ENCODE results near the gene FAM209A. TPM values are rescaled to one million over a fixed set of nuclear protein-coding genes. Genes with fewer than 3 reads are reported as not detected.
"Not testable (repeated sequence)": the region's sequence is repeated elsewhere in the genome, so short reads cannot be mapped to it uniquely, and the experiment has no call there.

The FAM209A gene
- total RNA-seq, 2 experiments from 2014 or later, result 0.24 to 0.62 TPM

DNA sequence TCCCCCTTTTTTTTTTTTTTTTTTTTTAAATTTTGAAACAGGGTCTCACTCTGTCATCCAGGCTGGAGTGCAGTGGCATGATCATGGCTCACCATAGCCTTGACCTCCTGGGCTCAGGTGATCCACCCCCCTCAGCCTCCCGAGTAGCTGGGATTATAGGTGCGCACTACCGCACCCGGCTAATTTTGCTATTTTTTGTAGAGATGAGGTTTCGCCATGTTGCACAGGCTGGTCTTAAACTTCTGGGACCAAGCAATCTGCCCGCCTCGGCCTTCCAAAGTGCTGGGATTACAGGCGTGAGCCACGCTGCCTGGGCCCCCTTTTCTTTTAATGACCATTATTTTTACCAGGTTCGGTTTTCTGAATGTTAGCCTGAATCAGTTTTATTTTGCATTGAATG is 5.0 kb upstream of the FAM209A start:
- Mint-ChIP-seq H3K4me3 (no peak overlapping the region), H3K4me1 (no peaks in the 10 kb centered on the region), H3K27me3 (no peaks in the 10 kb centered on the region), H3K27ac (no peak overlapping the region), H3K36me3 (peaks cover 63% of the 10 kb centered on the region), H3K9me3 (peaks cover 21% of the 10 kb centered on the region)
- no peak for DNase-seq

DNA sequence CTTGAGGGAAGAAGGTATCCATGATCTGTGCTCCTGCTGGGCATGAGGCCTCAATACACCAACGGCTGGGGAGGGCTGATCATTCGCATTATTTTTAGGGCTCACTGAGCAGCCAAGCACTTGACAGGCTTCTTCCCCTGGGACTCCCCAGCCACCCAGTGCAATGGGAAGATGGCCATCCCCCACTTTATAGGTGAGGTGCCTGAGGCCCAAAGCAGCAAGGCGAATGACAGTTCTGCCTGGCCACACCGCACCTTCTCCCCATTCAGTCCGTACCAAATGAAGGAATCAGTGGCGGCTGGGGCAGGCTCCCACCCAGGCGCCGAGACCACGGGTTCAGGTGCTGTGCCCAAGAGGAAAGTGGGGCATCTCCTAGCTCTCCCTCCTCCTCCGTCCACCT is 4.4 kb upstream of the FAM209A start:
- Mint-ChIP-seq H3K9me3 (peaks cover 21% of the 10 kb centered on the region), H3K27me3 (no peaks in the 10 kb centered on the region), H3K4me3 (no peak overlapping the region), H3K27ac (no peak overlapping the region), H3K36me3 (peaks cover 63% of the 10 kb centered on the region), H3K4me1 (no peaks in the 10 kb centered on the region)
- no peak for DNase-seq

DNA sequence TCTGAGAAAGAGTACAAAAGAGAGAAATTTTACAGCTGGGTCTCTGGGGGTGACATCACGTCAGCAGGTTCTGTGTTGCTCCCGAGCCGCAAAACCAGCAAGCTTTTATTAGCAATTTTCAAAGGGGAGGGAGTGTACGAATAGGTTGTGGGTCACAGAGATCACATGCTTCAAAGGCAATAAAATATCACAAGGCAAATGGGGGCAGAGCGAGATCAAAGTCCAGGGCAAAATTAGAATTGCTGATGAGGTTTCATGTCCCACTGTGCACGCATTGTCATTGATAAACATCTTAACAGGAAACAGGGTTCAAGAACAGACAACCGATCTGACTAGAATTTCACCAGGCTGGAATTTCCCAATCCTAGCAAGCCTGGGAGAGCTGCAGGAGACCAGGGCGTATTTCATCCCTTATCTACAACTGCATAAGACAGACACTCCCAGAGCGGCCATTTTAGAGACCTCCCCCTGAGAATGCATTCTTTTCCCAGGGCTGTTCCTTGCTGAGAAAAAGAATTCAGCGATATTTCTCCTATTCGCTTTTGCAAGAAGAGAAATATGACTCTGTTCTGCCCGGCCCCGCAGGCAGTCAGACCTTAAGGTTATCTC is 3.7 kb upstream of the FAM209A start:
- H3K4me1 Mint-ChIP-seq, H3K27me3 Mint-ChIP-seq, DNase-seq, H3K4me3 Mint-ChIP-seq, H3K27ac Mint-ChIP-seq: not testable (repeated sequence)
- Mint-ChIP-seq H3K36me3 (peaks cover 60% of the 10 kb centered on the region), H3K9me3 (peaks cover 21% of the 10 kb centered on the region)

DNA sequence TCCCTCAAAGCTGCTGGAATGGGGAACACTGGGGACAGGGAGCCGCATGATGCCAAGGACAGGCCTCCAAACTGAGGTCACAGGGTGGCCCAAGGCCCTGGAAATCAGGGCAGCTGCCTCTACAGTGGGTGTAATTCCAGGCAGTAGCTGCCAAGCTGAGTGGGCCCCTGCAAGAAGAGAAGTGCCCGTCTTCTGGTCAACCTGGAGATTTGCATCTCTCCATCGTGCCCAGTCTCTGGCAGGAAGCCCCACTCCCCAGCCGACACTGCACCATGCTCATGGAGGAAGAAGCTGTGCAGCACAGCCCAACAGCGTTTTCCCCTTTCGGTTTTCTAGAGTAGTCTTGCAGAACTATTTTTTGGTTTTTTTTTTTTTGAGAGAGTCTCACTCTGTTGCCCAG is 2.2 kb upstream of the FAM209A start:
- no peak overlapping the region for H3K4me3 Mint-ChIP-seq
- H3K27ac Mint-ChIP-seq, result no peak overlapping the region
- no peak for DNase-seq
- no peaks in the 10 kb centered on the region for H3K27me3 Mint-ChIP-seq
- peaks cover 51% of the 10 kb centered on the region for H3K36me3 Mint-ChIP-seq
- peaks cover 21% of the 10 kb centered on the region for H3K9me3 Mint-ChIP-seq
- H3K4me1 Mint-ChIP-seq, result no peaks in the 10 kb centered on the region

DNA sequence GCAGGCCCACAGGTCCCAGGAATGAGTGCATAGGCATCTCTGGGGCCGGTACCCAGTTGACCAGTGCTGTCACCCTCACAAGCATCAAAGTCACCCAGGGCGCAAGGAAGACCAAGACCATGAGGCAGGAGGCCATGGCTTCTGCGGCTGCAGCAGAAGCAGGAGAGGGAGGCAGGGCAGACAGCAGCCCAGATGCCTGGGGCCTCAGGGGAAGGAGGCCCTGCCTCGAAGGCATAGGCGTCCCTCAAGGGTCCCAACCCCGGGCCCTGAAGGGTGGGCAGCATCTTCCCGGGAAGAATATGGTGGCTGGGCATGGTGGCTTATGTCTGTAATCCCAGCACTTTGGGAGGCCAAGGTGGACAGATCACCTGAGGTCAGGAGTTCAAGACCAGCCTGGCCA is 3.0 kb downstream of the FAM209A start:
- Mint-ChIP-seq H3K9me3 (no peaks in the 10 kb centered on the region), H3K4me3 (no peak overlapping the region), H3K27me3 (no peaks in the 10 kb centered on the region), H3K36me3 (no peaks in the 10 kb centered on the region), H3K27ac (no peak overlapping the region), H3K4me1 (no peaks in the 10 kb centered on the region)
- DNase-seq, result no peak

DNA sequence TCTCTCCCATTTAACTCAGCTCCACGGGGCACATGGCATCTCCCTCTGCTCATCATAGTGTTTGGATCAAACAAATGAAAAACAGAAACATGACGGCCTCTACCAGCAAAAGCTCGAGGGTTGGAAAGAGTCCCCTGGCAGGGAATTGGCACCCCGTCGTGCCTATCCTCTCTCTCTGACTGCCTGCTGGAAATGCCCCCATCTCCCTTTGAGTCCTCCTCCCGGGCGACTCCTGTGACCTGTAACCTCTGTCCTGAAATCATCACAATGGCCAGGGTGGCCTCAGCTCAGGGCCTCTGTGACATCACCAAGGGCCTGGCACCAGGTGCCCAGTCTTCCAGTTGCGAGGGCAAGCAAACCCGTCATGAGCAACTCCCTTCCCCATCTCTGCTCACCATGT is 8.4 kb downstream of the FAM209A start, which contains the start of gene FAM209B:
Gene FAM209B, plus strand, starts transcription at position 301 of the 400 bp plus-strand sequence. Its CDS starts 96 bp downstream, at position 397.
- H3K4me1 Mint-ChIP-seq, DNase-seq, H3K4me3 Mint-ChIP-seq, H3K27ac Mint-ChIP-seq, H3K36me3 Mint-ChIP-seq, H3K27me3 Mint-ChIP-seq, H3K9me3 Mint-ChIP-seq: not testable (repeated sequence)

DNA sequence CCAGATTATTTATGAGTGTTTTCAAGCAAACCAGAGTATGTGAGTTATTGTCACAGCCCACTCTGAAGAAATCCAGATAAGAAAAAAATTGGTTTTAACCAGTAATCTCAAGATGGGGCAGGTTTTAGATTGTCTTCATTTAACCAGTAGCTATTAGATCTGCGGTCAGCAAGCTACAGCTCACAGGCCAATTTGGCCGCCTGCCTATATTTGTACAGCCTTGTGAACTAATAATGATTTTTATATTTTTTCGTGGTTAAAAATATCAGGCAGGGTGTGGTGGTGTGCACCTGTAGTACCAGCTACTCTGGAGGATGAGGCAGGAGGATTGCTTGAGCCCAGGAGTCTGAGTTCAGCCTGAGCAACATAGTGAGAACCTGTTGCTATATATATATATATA is 13.5 kb downstream of the FAM209A start:
- no peaks in the 10 kb centered on the region for H3K27me3 Mint-ChIP-seq

DNA sequence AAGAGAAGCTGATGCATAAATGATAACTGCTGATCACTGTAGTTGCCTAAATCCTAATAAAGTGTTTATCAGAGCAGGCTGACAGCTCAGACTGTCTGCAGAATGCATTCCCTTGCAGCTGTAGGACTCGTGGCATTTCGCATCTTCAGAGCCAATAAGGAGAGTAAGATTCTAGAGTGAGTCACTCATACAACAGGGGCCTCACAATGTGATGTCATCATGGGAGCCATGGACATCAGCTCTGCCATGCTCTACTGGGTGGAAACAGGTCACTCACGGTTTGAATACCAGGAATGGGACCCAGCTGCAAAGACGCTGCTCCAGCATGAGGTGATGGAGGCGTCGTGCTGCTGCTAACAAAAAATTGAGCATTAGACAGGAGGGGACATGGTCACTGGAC is 15.9 kb downstream of the FAM209A start:
- Mint-ChIP-seq H3K4me3 (no peak overlapping the region), H3K27ac (no peak overlapping the region), H3K27me3 (no peaks in the 10 kb centered on the region), H3K9me3 (no peaks in the 10 kb centered on the region), H3K4me1 (no peaks in the 10 kb centered on the region), H3K36me3 (no peaks in the 10 kb centered on the region)
- no peak for DNase-seq

More for the DNA sequence above, 13.5 kb downstream of the FAM209A start:
- Mint-ChIP-seq H3K27ac (no peak overlapping the region), H3K36me3 (peaks cover 2% of the 10 kb centered on the region), H3K4me1 (no peaks in the 10 kb centered on the region), H3K9me3 (no peaks in the 10 kb centered on the region), H3K4me3 (no peak overlapping the region)
- DNase-seq, result no peak

DNA sequence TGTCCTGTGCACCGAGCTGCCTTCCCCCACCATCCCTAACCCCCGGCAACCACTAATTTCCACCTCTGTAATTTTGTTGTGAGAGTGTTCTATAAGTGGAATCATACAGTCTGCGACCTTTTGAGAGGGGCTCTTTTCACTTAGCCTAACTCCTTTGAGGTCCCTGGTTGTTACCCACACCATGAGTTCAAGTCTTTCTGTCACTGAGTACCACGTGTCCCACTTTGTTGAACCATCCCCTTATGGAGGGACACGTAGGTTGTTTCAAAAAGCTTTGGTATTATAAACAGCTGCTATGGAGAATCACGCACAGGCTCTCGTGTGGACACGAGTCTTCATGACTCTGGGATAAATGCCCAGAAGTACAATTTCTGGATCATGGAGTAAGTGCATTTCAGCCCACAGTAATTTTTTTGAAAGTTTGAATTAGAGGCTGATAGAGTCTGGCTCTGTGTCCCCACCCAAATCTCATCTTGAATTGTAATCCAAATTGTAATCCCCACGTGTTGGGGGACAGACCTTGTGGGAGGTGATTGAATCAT is 18.0 kb downstream of the FAM209A start:
- Mint-ChIP-seq H3K9me3 (no peaks in the 10 kb centered on the region), H3K36me3 (no peaks in the 10 kb centered on the region), H3K4me1 (no peaks in the 10 kb centered on the region), H3K27ac (no peak overlapping the region), H3K4me3 (no peak overlapping the region), H3K27me3 (no peaks in the 10 kb centered on the region)
- no peak for DNase-seq

DNA sequence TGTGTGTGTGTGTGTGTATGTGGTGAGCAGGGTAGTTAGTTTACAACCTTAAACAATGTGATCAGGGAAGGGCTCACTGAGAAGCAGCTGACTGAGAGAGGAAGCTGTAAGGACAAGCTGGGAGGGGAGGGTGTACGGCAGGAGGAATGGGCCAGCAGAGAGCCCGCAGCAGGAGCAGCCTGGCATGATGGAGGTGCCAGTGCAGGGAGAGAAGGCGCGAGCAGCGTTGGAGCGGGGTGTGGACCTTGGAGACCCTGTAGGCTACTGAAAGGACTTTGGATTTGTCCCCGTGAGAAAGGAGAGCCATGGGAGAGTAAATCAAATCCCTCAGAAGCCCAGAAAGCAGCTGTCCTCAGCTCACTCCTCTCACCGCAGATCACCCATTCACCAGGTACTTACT is 27.0 kb downstream of the FAM209A start:
- no peak overlapping the region for H3K27ac Mint-ChIP-seq
- H3K36me3 Mint-ChIP-seq, result no peaks in the 10 kb centered on the region
- no peak for DNase-seq
- peaks cover 8% of the 10 kb centered on the region for H3K4me1 Mint-ChIP-seq
- no peaks in the 10 kb centered on the region for H3K9me3 Mint-ChIP-seq
- H3K27me3 Mint-ChIP-seq, result no peaks in the 10 kb centered on the region
- H3K4me3 Mint-ChIP-seq, result no peak overlapping the region

DNA sequence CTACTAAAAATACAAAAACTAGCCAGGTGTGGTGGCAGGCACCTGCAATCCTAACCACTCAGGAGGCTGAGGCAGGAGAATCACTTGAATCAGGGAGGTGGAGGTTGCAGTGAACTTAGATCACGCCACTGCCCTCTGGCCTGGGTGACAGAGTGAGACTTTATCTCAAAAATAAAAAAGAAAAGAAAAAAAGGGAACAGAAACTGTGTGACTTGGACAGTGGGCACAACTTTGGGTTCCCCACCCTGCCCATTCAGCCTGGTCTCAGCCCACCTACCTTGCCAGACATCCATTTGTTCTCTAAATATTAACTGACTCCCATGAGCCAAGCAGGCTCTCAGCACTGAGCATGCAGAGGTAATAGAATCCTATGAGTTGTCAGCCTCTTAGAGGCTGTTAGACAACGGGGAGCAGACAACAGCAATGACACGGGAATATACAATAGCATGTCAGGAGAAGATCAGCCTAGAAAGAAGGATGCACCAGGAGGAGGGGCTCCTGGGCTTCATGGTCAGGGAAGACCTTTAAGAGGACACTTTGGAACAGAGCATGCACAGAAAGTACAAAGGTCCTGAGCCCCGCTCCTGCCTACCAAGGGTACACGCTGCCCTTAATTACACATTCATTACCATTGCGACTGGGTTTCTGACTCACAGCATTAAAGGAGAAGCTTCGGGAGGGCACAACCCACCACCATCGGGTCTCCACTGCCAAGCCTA is 28.5 kb downstream of the FAM209A start:
- Mint-ChIP-seq H3K4me1 (peaks cover 8% of the 10 kb centered on the region), H3K4me3 (no peak overlapping the region), H3K36me3 (no peaks in the 10 kb centered on the region), H3K9me3 (no peaks in the 10 kb centered on the region), H3K27me3 (no peaks in the 10 kb centered on the region), H3K27ac (no peak overlapping the region)
- DNase-seq, result no peak

DNA sequence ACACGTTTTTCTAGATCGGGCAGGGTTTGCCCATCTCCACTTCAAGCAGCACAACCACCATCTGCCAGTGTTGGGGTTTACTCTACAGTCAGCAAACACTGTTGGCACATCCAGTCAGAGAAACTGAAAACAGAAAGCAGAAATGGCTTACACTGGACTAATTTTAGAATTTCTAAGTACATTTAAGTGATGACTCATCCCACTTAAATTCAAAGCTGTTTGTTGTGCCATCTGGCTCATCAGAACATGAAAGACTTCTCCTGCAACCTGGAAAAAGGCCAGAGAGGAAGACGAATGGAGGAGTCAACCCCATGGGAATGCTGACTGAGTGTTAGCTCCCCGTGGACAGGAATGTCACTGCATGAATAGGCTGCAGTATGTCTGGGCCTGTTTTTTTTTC is 30.3 kb downstream of the FAM209A start:
- no peak for DNase-seq
- Mint-ChIP-seq H3K4me3 (no peak overlapping the region), H3K27ac (no peak overlapping the region), H3K9me3 (no peaks in the 10 kb centered on the region), H3K4me1 (peaks cover 8% of the 10 kb centered on the region), H3K36me3 (no peaks in the 10 kb centered on the region), H3K27me3 (peaks cover under 1% of the 10 kb centered on the region)

DNA sequence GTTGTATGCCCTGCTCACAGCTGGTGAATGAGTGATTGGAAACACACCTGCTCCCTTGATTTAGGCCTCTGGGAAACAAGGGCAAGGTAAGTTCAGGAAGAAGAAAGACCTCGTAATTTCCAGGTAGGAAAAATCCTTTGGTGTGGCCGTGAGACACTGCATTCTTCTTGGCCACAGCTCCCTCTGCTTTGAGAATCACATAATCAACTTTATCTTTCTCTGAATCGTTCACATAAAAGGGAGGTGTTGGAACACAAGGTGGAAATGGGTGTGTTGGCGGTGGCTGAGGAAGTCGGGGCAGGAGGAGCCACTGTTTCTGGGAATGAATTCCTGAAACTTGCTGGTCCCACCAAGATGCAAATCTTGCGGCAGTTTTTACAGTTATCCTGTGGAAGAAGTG is 34.4 kb downstream of the FAM209A start:
- H3K4me3 Mint-ChIP-seq, result no peak overlapping the region
- no peak for DNase-seq
- H3K27ac Mint-ChIP-seq, result no peak overlapping the region
- peaks cover 3% of the 10 kb centered on the region for H3K27me3 Mint-ChIP-seq
- no peaks in the 10 kb centered on the region for H3K36me3 Mint-ChIP-seq
- H3K9me3 Mint-ChIP-seq, result no peaks in the 10 kb centered on the region
- peaks cover 8% of the 10 kb centered on the region for H3K4me1 Mint-ChIP-seq

DNA sequence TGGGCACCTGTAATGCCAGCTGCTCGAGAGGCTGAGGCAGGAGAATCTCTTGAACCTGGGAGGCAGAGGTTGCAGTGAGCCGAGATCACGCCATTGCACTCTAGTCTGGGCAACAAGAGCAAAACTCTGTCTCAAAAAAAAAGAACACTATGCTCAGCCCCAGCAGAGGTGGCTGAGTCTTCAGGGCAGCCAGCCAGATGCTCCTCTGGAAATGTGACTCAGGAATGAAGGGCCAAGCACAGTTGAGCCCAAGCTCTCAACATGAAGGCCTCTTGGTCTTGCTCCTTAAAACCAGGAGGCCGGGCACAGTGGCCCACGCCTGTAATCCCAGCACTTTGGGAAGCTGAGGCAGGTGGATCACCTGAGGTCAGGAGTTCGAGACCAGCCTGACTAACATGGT is 40.0 kb downstream of the FAM209A start:
- H3K4me3 Mint-ChIP-seq, H3K27me3 Mint-ChIP-seq, H3K9me3 Mint-ChIP-seq: not testable (repeated sequence)

DNA sequence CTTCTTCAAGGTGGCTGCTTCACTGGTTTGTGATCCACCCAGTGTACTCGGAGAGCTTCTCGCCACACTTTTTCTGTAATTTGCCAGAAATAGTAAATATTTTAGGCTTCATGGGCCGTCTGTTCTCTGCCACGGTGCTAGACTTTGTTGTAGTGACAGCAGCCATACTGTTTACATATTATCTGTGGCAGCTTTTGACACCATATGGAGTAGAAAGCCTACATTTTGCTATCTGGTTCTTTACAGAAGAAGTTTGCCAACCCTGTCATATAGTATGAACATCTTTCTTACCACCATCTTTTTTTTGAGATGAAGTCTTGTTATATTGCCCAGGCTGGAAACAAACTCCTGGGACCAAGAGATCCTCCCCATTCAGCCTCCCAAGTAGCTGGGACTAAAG is 41.0 kb downstream of the FAM209A start:
- no peak for DNase-seq
- Mint-ChIP-seq H3K4me3 (no peak overlapping the region), H3K9me3 (no peaks in the 10 kb centered on the region), H3K4me1 (no peaks in the 10 kb centered on the region), H3K36me3 (no peaks in the 10 kb centered on the region), H3K27me3 (peaks cover 5% of the 10 kb centered on the region), H3K27ac (no peak overlapping the region)

More for the DNA sequence above, 40.0 kb downstream of the FAM209A start:
- H3K36me3 Mint-ChIP-seq, H3K4me1 Mint-ChIP-seq, H3K27ac Mint-ChIP-seq, DNase-seq: not testable (repeated sequence)

DNA sequence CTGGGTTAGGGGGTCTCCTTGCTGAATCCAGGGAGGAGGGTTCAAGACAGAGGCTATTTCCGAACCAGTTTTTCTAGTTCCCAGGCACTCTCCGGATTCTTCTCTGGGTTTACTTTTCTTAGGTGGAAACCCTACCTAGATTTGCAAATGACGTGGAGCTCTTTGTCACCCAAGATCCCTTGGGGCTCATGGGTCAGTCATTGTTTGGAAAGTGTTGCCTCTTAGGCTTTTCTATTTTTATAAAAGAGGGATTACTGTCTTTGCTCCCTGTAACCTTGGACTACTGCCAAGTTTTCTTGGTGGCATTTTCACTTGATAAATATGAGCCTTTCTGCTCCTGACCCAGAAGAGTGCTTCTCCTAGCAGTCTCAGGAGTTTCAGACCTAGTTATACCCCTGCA is 42.1 kb downstream of the FAM209A start:
- DNase-seq, result no peak
- H3K27me3 Mint-ChIP-seq, result peaks cover 5% of the 10 kb centered on the region
- no peaks in the 10 kb centered on the region for H3K4me1 Mint-ChIP-seq
- no peaks in the 10 kb centered on the region for H3K36me3 Mint-ChIP-seq
- no peaks in the 10 kb centered on the region for H3K9me3 Mint-ChIP-seq
- H3K27ac Mint-ChIP-seq, result no peak overlapping the region
- no peak overlapping the region for H3K4me3 Mint-ChIP-seq

Measured in activated naive CD8-positive, alpha-beta T cell treated with anti-CD3 and anti-CD28 coated beads for 36 hours (primary cell).